Ureter (tissue), 1 donor: ENCODE data around the gene ZNF438. TPM values are rescaled to one million over a fixed set of nuclear protein-coding genes. Genes with fewer than 3 reads are reported as not detected.
"Not testable (repeated sequence)": the region's sequence is repeated elsewhere in the genome, so short reads cannot be mapped to it uniquely, and the experiment has no call there.

Experiments
- DNase-seq: peaks from one replicate; pipeline ENCODE4 v3.0.0-alpha.2; 2020; ENCODE audit warnings: low spot score
- total RNA-seq: library from RNA; stranded (reverse); gene quantifications from one replicate; pipeline ENCODE4 v1.2.4, GENCODE V29; 2023
- donor health status: DM: yes; HTN: yes; CAD: no.

Gene ZNF438
- total RNA-seq, 1 donor from 2014 or later = 11.2 TPM

- DNase-seq = no peak
These were observed 46.2 kb downstream of the ZNF438 start for GRCh38 chr10:30985512-30985911.

GRCh38 chr10:30984563-30985328, 46.9 kb downstream of the ZNF438 start:
- no peak for DNase-seq

GRCh38 chr10:30983209-30983608, 48.5 kb downstream of the ZNF438 start:
- DNase-seq = not testable (repeated sequence)

GRCh38 chr10:30980951-30981616, 50.6 kb downstream of the ZNF438 start:
- DNase-seq = peak; percentile 59

GRCh38 chr10:30979956-30980355, 51.7 kb downstream of the ZNF438 start:
- DNase-seq = no peak

GRCh38 chr10:30978843-30979242, 52.8 kb downstream of the ZNF438 start:
- DNase-seq = no peak

GRCh38 chr10:30977385-30977784, 54.3 kb downstream of the ZNF438 start:
- DNase-seq = no peak

- no peak for DNase-seq
These were observed 56.8 kb downstream of the ZNF438 start for GRCh38 chr10:30974773-30975415.

- no peak for DNase-seq
These were observed 57.3 kb downstream of the ZNF438 start for GRCh38 chr10:30974355-30974754.

GRCh38 chr10:30973737-30974136, 57.9 kb downstream of the ZNF438 start:
- no peak for DNase-seq

GRCh38 chr10:30970760-30971460, 60.8 kb downstream of the ZNF438 start:
- no peak for DNase-seq

GRCh38 chr10:30968711-30969110, 63.0 kb downstream of the ZNF438 start:
- no peak for DNase-seq

- no peak for DNase-seq
These were observed 63.8 kb downstream of the ZNF438 start for GRCh38 chr10:30967650-30968410.

- DNase-seq = no peak
These were observed 67.4 kb downstream of the ZNF438 start for GRCh38 chr10:30963992-30964930.

GRCh38 chr10:30962522-30962921, 69.1 kb downstream of the ZNF438 start:
- DNase-seq = no peak

- no peak for DNase-seq
These were observed 71.8 kb downstream of the ZNF438 start for GRCh38 chr10:30959836-30960210.

GRCh38 chr10:30949218-30949617, 82.4 kb downstream of the ZNF438 start:
- DNase-seq = not testable (repeated sequence)

- no peak for DNase-seq
These were observed 87.7 kb downstream of the ZNF438 start for GRCh38 chr10:30944005-30944404.

GRCh38 chr10:30943451-30943850, 88.2 kb downstream of the ZNF438 start:
- no peak for DNase-seq

GRCh38 chr10:30940256-30940655, 91.4 kb downstream of the ZNF438 start:
- DNase-seq = no peak
